Activated T-helper 9 cell treated with anti-CD3 and anti-CD28 coated beads, Interleukin-2, amount 50 U/mL, for 16 hours (primary cell): ENCODE results near the gene IGFBP3.

ENCODE experiments used
- DNase-seq: peaks from one replicate; pipeline ENCODE4 v3.0.0-alpha.2; 2020; ENCODE audit warnings: low read depth

IGFBP3 gene

DNA sequence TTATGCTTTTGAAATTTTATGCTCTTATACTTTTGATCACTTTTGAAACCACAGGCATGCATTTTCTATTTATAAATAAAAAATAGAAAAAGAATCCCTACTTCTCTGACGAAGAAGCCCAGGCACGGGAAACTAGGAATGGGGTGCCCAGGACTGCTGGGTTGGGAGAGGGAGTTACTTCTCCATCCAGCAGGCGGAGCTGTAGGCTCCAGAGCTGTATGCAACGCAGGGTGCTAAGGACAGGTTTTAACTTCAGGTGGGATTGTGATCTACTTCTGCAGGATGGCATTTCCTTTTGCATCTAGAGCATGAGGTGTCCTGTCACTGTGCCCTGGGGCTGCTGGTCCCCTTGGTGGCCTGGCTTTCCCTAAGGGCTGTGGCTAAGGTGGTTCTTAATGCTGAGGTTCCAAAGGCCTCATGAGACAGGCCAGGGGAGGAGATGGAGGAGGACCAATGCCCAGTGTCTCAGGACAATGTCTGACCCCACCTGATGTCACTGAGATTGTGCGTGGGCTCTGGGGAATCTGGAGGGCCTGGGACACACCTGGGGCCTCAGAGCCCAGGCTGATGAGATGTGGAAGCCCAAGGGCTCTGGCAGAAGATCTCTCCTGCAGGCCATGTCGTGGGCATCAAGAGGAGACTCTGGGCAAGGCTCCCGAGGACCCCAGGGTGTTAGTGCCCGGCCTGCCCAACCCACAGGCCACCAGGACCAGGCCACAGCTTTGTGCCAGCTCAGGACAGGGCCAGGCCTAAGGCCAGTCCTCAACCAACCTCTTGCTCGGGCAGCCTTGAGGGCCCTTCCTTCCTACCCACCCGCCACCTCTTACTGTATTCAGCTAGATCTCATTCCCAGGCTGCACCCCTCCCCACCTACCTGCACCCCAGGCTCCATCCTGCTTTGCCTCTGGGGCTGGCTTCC, 48.7 kb downstream of the IGFBP3 start:
- no peak for DNase-seq

DNA sequence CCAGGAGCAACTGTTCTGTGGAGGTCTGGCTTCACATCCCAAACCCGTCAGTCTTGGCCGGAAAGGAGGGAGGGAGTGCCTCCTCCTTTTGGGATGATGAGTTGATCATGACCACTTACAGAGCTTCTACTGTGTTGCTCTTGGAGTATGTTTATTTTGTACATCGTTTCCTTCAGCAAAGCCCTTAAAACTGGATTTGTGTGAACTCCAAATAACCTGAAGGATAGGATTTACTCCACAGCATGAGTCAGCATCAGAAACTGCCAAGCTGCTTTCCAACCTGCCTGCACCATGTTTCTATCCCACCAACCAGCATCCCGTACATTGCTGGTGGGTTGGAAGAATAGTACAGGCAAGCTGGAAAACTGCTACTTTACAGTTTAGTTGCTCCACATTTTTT, 51.6 kb downstream of the IGFBP3 start:
- DNase-seq = no peak

DNA sequence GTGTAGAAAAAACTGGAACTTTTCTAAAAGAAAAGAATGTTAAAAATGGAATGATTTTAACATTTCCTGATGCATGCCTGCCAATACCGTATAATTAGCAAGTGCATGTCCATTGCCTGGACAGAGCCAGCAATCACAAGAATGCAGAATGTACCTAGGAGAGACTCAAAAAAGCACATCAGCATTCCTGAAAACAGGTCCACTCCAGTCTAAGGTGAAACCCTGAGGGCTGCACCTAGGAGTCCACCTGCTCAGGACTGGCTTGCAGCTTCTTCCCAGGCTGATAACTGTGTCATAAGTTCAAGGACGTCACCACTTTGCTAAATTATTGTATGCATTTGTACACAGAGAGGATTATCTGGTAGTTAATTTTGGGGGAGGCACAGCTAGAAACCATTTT, 53.6 kb downstream of the IGFBP3 start:
- no peak for DNase-seq

DNA sequence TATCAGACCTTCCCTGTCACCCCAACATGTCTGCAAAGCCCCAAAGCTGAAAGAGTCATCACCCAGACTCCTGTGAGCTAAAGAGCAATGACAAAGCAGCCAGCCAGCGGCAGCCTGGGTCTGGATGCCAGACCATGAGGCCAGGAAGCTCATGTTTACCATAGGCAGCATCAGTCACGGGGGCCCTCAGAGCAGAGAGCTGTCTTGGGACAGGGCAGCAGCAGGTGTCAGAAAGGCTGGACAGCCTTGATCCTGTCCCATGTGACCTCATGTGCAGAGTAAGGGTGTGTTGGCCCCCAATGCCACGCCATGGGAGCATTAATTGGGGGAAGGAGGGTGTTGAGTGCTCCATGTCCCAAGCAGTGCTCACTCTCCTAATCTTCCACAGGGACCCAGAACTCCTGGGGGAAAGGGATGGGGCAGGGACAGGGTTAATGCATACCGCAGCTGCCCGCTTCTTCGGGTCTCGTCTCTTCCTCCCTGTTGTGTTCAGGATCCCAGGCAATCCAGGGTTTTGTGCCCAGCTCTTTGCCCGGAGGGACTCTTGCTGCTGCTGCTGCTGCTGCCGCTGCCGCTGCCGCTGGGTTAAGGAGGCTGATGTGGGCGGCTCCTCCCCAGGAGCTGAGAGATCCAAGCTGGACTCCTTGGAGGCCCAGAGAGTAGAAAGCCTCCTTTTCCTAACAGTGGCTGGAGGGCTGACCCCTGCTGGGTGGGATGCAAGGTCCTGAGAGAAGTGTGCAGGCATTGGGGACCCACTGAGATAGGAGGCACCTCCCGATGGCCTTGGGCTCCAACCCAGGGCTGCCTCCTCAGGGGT, 55.3 kb downstream of the IGFBP3 start:
- no peak for DNase-seq

DNA sequence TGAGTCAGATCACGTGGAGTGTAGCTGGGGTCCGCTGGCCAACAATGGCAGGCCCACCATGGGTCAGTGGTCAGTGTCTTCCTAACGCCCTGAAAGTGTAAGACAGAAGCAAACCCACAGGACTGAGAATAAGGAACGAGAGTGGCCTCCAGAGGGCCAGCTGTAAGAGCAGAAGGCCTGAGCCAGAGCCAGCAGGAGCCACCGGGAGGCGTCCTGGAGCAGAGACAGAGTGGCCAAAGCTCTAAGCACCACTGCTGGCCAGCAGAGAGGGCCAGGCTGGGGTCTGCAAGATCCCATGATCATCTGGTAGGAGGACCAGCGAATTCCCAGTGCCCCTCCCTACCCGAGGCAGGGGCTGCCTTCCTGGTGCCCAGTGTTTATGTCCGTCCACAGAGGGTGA, 57.4 kb downstream of the IGFBP3 start:
- no peak for DNase-seq
